K562 (cell line): Measurements from ENCODE around the gene SLITRK4. TPM values are rescaled to one million over a fixed set of nuclear protein-coding genes. Genes with fewer than 3 reads are reported as not detected.

ENCODE experiments used
- ATAC-seq: fragments of 200-7000 bp; cut with Tn5 transposase; 3 replicates; pipeline ENCODE4 v1.9.1; 2020; ENCODE audit warnings: moderate library complexity
- BruUV-seq: library from RNA; stranded (reverse); fragments of 400-500 nt; replicated peaks from 2 replicates; lab custom pipeline; 2021; lab: Mats Ljungman, UMichigan
- CTCF ChIA-PET: fragments of 300-600 bp; formaldehyde crosslinking; extraction: SDS; loops from one replicate; lab custom pipeline; 2021; ENCODE audit warnings: low intra/inter-chr PET ratio; lab: Yijun Ruan, JAX
- POLR2A ChIA-PET: fragments of 300-600, 350-650 bp; sonication (Branson Sonifier 250); formaldehyde crosslinking; extraction: SDS; loops from one replicate; lab custom pipeline; 2021; ENCODE audit warnings: antibody characterized with exemption, inconsistent platforms; lab: Yijun Ruan, JAX
- DNase-seq, 4 experiments: peaks; one replicate each; pipeline versions ENCODE4 v3.0.0 to v3.0.0-alpha.2; 2011 to 2018; ENCODE audit warnings: low spot score in 3 of 4, mixed read lengths in 3 of 4; ENCODE audit errors: extremely low read depth in 1 of 4
- FAIRE-seq: peaks from 2 replicates; lab custom pipeline; 2011; peaks lifted over from hg19 to GRCh38; lab: Jason Lieb, UNC
- H2AFZ ChIP-seq: 2 replicates; pipeline ENCODE4 v1.6.0; 2011; ENCODE audit warnings: low read depth, low read length, control low read depth, inconsistent platforms
- H3K27ac ChIP-seq: fragments of 200-600 bp; 3 replicates; pipeline ENCODE4 v1.8.0; 2011; ENCODE audit warnings: low read depth, mild to moderate bottlenecking, control low read depth, inconsistent platforms, low read length, moderate library complexity, mixed read lengths; ENCODE audit errors: extremely low read depth
- H3K27me3 ChIP-seq, 2 experiments: fragments of 300-600 bp in 1 of 2; 2 replicates in 1 of 2; 3 replicates in 1 of 2; pipeline versions ENCODE4 v1.6.0 to v1.8.0; 2011; ENCODE audit warnings: inconsistent platforms in 2 of 2, low read length in 2 of 2, mild to moderate bottlenecking in 1 of 2, mixed read lengths in 1 of 2, moderate library complexity in 1 of 2; ENCODE audit not compliant: control insufficient read depth in 2 of 2, insufficient read depth in 2 of 2
- H3K36me3 ChIP-seq: fragments of 300-600 bp; 3 replicates; pipeline ENCODE4 v1.8.0; 2011; ENCODE audit warnings: mild to moderate bottlenecking, low read length, inconsistent platforms; ENCODE audit not compliant: control insufficient read depth, insufficient read depth
- H3K4me1 ChIP-seq, 2 experiments: fragments of 200-600 bp in 1 of 2; replicated peaks in 1 of 2; 2 replicates in 1 of 2; 3 replicates in 1 of 2; pipeline versions ENCODE4 v1.5.1 to v1.8.0; 2011; ENCODE audit warnings: inconsistent platforms in 2 of 2, low read length in 2 of 2, mild to moderate bottlenecking in 1 of 2, mixed read lengths in 1 of 2, moderate library complexity in 1 of 2; ENCODE audit not compliant: control insufficient read depth in 2 of 2, insufficient read depth in 2 of 2
- H3K4me2 ChIP-seq: 2 replicates; pipeline ENCODE4 v1.6.1; 2011; ENCODE audit warnings: low read length, control low read depth, inconsistent platforms, mixed read lengths; ENCODE audit not compliant: insufficient read depth
- H3K4me3 ChIP-seq: fragments of 200-600 bp; sonication (generic), shearing (Covaris generic); 2 replicates; pipeline ENCODE4 v1.5.1; 2016; ENCODE audit warnings: control low read depth, inconsistent platforms
- H3K79me2 ChIP-seq: fragments of 200-600 bp; 3 replicates; pipeline ENCODE4 v1.8.0; 2011; ENCODE audit warnings: low read length, inconsistent platforms; ENCODE audit not compliant: control insufficient read depth, insufficient read depth
- H3K9ac ChIP-seq, 2 experiments: 2 replicates each; pipeline versions ENCODE4 v1.6.0 to v1.6.1; 2011; ENCODE audit warnings: low read depth in 2 of 2, low read length in 2 of 2, control low read depth in 1 of 2, inconsistent platforms in 1 of 2, mild to moderate bottlenecking in 1 of 2, mixed read lengths in 1 of 2; ENCODE audit not compliant: insufficient read depth in 1 of 2
- H3K9me1 ChIP-seq: one replicate; pipeline ENCODE4 v1.6.0; 2011; ENCODE audit warnings: inconsistent platforms, mild to moderate bottlenecking, low read length, moderate library complexity; ENCODE audit not compliant: control insufficient read depth, insufficient read depth
- H3K9me3 ChIP-seq: replicated peaks from 2 replicates; pipeline ENCODE4 v1.5.1; 2011; ENCODE audit warnings: low read depth, low read length, inconsistent platforms; ENCODE audit not compliant: control insufficient read depth, insufficient read depth
- H4K20me1 ChIP-seq: replicated peaks from 2 replicates; pipeline ENCODE4 v1.6.1; 2011; ENCODE audit warnings: low read length, inconsistent platforms, mixed read lengths; ENCODE audit not compliant: control insufficient read depth, insufficient read depth
- HDAC6 ChIP-seq: IDR thresholded peaks from 2 replicates; pipeline ENCODE4 v1.6.1; 2012; ENCODE audit warnings: low read depth, mild to moderate bottlenecking, control low read depth, inconsistent platforms, low read length, moderate library complexity
- HSF4 ChIP-seq: fragments of 250-450 bp; sonication (Bioruptor Pico); IDR thresholded peaks from 2 replicates; pipeline ENCODE4 v2.1.2; 2022; ENCODE audit warnings: mild to moderate bottlenecking, moderate library complexity, borderline replicate concordance
- MCM5 ChIP-seq: fragments of 450-650 bp; IDR thresholded peaks from 2 replicates; pipeline ENCODE4 v1.6.1; 2016; ENCODE audit warnings: low read depth
- NRF1 ChIP-seq, 2 experiments: fragments of 450-650 bp; IDR thresholded peaks in 1 of 2; conservative IDR thresholded peaks in 1 of 2; 2 replicates each; pipeline ENCODE4 v1.6.1; 2014; ENCODE audit warnings: mild to moderate bottlenecking in 2 of 2
- POLR2A ChIP-seq: fragments of 450-650 bp; conservative IDR thresholded peaks from 2 replicates; pipeline ENCODE4 v1.6.1; 2016
- RAD21 ChIP-seq, 2 experiments: fragments of 250-450 bp in 1 of 2; fragments of 450-650 bp in 1 of 2; sonication (Bioruptor Pico) in 1 of 2; formaldehyde crosslinking in 1 of 2; IDR thresholded peaks in 1 of 2; conservative IDR thresholded peaks in 1 of 2; 2 replicates each; pipeline versions ENCODE4 v1.4.0 to v1.8.0; 2020 to 2022; ENCODE audit warnings: mild to moderate bottlenecking in 2 of 2, moderate library complexity in 1 of 2
- TAF7 ChIP-seq: fragments of 450-650 bp; IDR thresholded peaks from 2 replicates; pipeline ENCODE4 v1.6.1; 2016; ENCODE audit warnings: missing genetic modification characterization, missing compliant biosample characterization
- TCF15 ChIP-seq: fragments of 250-450 bp; sonication (Bioruptor Pico); IDR thresholded peaks from 2 replicates; pipeline ENCODE4 v1.8.0; 2022; ENCODE audit warnings: moderate library complexity, mild to moderate bottlenecking, inconsistent platforms
- TRIM28 ChIP-seq: fragments of 450-650 bp; IDR thresholded peaks from 2 replicates; pipeline ENCODE4 v1.6.1; 2017
- USF2 ChIP-seq: sonication (generic); formaldehyde crosslinking; IDR thresholded peaks from 2 replicates; pipeline ENCODE4 v1.5.0; 2020; ENCODE audit warnings: missing genetic modification reagents
- ZBTB11 ChIP-seq, 3 experiments: fragments of 200-800 bp in 1 of 3; fragments of 250-450 bp in 1 of 3; fragments of 450-650 bp in 1 of 3; sonication (Bioruptor Pico) in 1 of 3; sonication (Bioruptor generic) in 1 of 3; formaldehyde crosslinking in 1 of 3; IDR thresholded peaks; 2 replicates each; pipeline versions ENCODE4 v1.6.1 to v1.8.0; 2016 to 2022; ENCODE audit warnings: mild to moderate bottlenecking in 2 of 3, missing genetic modification characterization in 2 of 3, missing compliant biosample characterization in 1 of 3, moderate library complexity in 1 of 3
- ZNF449 ChIP-seq: fragments of 250-450 bp; sonication (Bioruptor Pico); IDR thresholded peaks from 2 replicates; pipeline ENCODE4 v1.8.0; 2022; ENCODE audit warnings: moderate library complexity, mild to moderate bottlenecking, inconsistent platforms
- ZNF699 ChIP-seq: fragments of 250-450 bp; sonication (Bioruptor Pico); IDR thresholded peaks from 2 replicates; pipeline ENCODE4 v1.8.0; 2021; ENCODE audit warnings: mild to moderate bottlenecking, moderate library complexity; ENCODE audit not compliant: insufficient replicate concordance
- WGBS: fragments of 100-300 bp; shearing (Covaris generic); methylation state at CpG from one replicate; pipeline ENCODE4 v1.1.6; 2016; ENCODE audit warnings: low coverage, mixed read lengths; ENCODE audit not compliant: insufficient coverage; ENCODE audit errors: missing lambda C conversion rate; 5-methylcytosine and 5-hydroxymethylcytosine counted together
- in situ Hi-C: fragments of 300-500 bp; cut with MboI; formaldehyde crosslinking; loops from 4 replicates; pipeline ENCODE4 v1.15.0; 2018; ENCODE audit warnings: inconsistent platforms, mixed read lengths
- intact Hi-C: fragments of 100-400 bp; cut with micrococcal nuclease; formaldehyde crosslinking; loops from 2 replicates; pipeline ENCODE4 v1.14.2; 2022
- polyA plus RNA-seq, 8 experiments: library from polyadenylated mRNA; depleted of rRNA in 4 of 8; stranded (reverse) in 5 of 8; unstranded in 3 of 8; fragments of >200 nt; fragmentation: Nextera tagmentation in 2 of 8; fragmentation: Illumina TruSeq in 1 of 8; extraction: Ambion mirVana in 2 of 8; extraction: Trizol in 1 of 8; gene quantifications; 2 replicates each; pipeline versions ENCODE4 v1.2.1 to v1.2.3, GENCODE V29; 2011 to 2014; ENCODE audit warnings: inconsistent platforms in 1 of 8, missing spikeins in 1 of 8
- total RNA-seq, 7 experiments: library from RNA; depleted of rRNA in 6 of 7; stranded (reverse); fragments of >200 nt in 6 of 7; fragmentation: Illumina TruSeq in 2 of 7; extraction: Trizol in 2 of 7; gene quantifications; 2 replicates each; pipeline versions ENCODE4 v1.2.1 to v1.2.3, GENCODE V29; 2011 to 2021; ENCODE audit warnings: low replicate concordance in 1 of 7
- TF ChIP-seq, protein P1 (sequence below): sonication (generic); formaldehyde crosslinking; IDR thresholded peaks from 2 replicates; pipeline ENCODE4 v1.8.0; 2022; ENCODE audit warnings: mild to moderate bottlenecking, missing genetic modification reagents

The SLITRK4 gene
- total and polyA plus RNA-seq, 9 of the 15 experiments (the other 6 are each of a cell fraction or from before 2014, with no cell fraction given), result not detected

DNA sequence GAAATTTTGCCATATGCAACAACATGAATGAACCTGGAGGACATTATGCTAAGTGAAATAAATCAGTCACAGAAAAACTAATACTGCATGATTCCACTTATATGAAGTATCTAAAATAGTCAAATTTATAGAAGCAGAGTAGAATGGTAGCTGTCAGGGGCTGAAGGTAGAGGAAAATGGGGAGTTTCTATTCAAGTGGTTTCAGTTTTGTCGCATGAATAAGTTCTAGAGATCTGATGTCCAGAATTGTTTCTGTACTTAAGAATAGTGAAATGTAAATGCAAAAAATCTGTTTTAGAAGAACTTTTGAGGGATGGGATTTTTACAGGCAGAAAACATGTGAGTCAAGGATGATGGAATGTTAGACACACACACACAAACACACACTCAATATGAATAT lies 34.1 kb downstream of the SLITRK4 start:
- H3K36me3 ChIP-seq, result no peaks in the 10 kb centered on the region
- H4K20me1 ChIP-seq, result no peaks in the 10 kb centered on the region
- ATAC-seq, result no peak
- in situ Hi-C loops (no loop called here), intact Hi-C loops (no loop called here)
- H3K9me3 ChIP-seq, result no peaks in the 10 kb centered on the region
- no TSS peak for BruUV-seq
- FAIRE-seq, result no peak
- CTCF ChIA-PET, result no interaction called here
- no peak overlapping the region for H2AFZ ChIP-seq
- H3K4me1 ChIP-seq, result no peaks in the 10 kb centered on the region
- POLR2A ChIA-PET, result no interaction called here
- no peaks in the 10 kb centered on the region for H3K9me1 ChIP-seq
- WGBS, result 0% methylated on average over 1 of the region's 1 CpG
- no peaks in the 10 kb centered on the region for H3K79me2 ChIP-seq
- no peak overlapping the region for H3K27ac ChIP-seq
- H3K27me3 ChIP-seq, result no peaks in the 10 kb centered on the region
- TF ChIP-seq USF2 (no peak), RAD21 (CRISPR knock-in tag; conservative IDR thresholded peaks at IDR 0.05 in 1 of 2, IDR thresholded peaks at IDR 0.05 in 1 of 2) (no peak), HDAC6 (no peak), ZNF699 (CRISPR knock-in tag) (no peak), MCM5 (no peak), NRF1 (conservative IDR thresholded peaks at IDR 0.05 in 1 of 2, IDR thresholded peaks at IDR 0.05 in 1 of 2) (no peak), TAF7 (tag) (no peak), POLR2A (no peak), ZBTB11 (CRISPR knock-in tag; IDR thresholded peaks at IDR 0.05) (no peak), HSF4 (no peak), ZNF449 (no peak), TRIM28 (no peak), TCF15 (CRISPR knock-in tag) (no peak)
- TF ChIP-seq, protein P1, sequence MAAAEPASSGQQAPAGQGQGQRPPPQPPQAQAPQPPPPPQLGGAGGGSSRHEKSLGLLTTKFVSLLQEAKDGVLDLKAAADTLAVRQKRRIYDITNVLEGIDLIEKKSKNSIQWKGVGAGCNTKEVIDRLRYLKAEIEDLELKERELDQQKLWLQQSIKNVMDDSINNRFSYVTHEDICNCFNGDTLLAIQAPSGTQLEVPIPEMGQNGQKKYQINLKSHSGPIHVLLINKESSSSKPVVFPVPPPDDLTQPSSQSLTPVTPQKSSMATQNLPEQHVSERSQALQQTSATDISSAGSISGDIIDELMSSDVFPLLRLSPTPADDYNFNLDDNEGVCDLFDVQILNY (CRISPR knock-in tag), result no peak
- H3K4me2 ChIP-seq, result no peak overlapping the region
- H3K9ac ChIP-seq, result no peak overlapping the region
- no peak overlapping the region for H3K4me3 ChIP-seq
- DNase-seq, result no peak
